Muscle layer of duodenum (tissue), 2 donors: ENCODE data around the gene TIMM10B.
"Not testable (repeated sequence)": the region's sequence is repeated elsewhere in the genome, so short reads cannot be mapped to it uniquely, and the experiment has no call there.

Experiments
- H3K27ac ChIP-seq: one replicate; pipeline ENCODE4 v1.7.0; 2013; ENCODE audit warnings: mild to moderate bottlenecking, low read length
- H3K27me3 ChIP-seq: one replicate; pipeline ENCODE4 v1.7.0; 2013; ENCODE audit warnings: low read depth, mild to moderate bottlenecking, control low read depth, low read length
- H3K36me3 ChIP-seq, 2 donors: one replicate each; pipeline ENCODE4 v1.7.0; 2013; ENCODE audit warnings: low read length in 2 of 2, control low read depth in 1 of 2, mild to moderate bottlenecking in 1 of 2; ENCODE audit not compliant: insufficient read depth in 2 of 2, control insufficient read depth in 1 of 2
- H3K4me1 ChIP-seq, 2 donors: one replicate each; pipeline ENCODE4 v1.7.0; 2013; ENCODE audit warnings: low read length in 2 of 2, mild to moderate bottlenecking in 2 of 2, control low read depth in 1 of 2, moderate library complexity in 1 of 2; ENCODE audit not compliant: insufficient read depth in 2 of 2, control insufficient read depth in 1 of 2
- H3K4me3 ChIP-seq, 2 donors: one replicate each; pipeline ENCODE4 v1.7.0; 2013; ENCODE audit warnings: low read length in 2 of 2, low read depth in 1 of 2, mild to moderate bottlenecking in 1 of 2
- H3K9me3 ChIP-seq, 2 donors: one replicate each; pipeline ENCODE4 v1.7.0; 2013; ENCODE audit warnings: low read length in 2 of 2, control low read depth in 1 of 2, mild to moderate bottlenecking in 1 of 2; ENCODE audit not compliant: control insufficient read depth in 1 of 2
- donor health status: healthy.

The TIMM10B gene

DNA sequence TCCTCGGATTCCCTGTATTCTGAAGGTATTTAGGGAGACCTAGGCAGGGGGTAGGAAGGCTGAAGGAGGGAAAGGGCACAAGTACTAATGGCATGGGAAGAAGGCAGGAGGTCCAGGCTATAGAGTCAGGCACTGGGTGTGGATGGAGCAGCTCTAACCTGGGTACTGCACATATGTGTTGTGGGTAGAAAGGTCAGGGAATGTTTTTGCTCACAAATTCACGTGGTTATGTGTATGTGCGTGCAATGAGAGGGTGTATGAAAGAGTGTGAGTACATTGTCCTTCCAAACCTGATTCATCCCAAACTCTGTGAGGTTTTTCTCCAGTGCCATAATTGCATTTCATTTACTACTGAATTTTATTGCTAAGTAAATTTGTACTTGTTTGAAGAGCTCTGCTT lies 39.0 kb downstream of the TIMM10B start:
- H3K27me3 ChIP-seq: no peaks in the 10 kb centered on the region
- H3K27ac ChIP-seq: no peak overlapping the region
- no peaks in the 10 kb centered on the region for H3K4me1 ChIP-seq
- no peak overlapping the region for H3K4me3 ChIP-seq
- peaks cover 7 to 10% of the 10 kb centered on the region in 2 donors for H3K36me3 ChIP-seq
- H3K9me3 ChIP-seq: no peaks in the 10 kb centered on the region

DNA sequence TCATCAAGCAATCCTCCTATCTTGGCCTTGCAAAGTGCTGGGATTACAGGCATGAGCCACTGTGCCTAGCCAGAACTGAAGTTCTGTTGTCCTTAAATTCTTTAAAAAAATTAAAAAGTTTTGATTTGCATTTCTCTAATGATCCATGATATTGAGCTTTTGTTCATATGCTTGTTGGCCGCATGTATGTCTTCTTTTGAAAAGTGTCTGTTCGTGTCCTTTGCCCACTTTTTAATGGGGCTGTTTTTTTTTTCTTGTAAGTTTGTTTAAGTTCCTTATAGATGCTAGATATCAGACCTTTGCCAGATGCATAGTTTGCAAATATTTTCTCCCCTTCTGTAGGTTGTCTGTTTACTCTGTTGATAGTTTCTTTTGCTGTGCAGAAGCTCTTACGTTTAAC lies 40.6 kb downstream of the TIMM10B start:
- not testable (repeated sequence) for H3K27ac ChIP-seq, H3K4me3 ChIP-seq, H3K27me3 ChIP-seq, H3K4me1 ChIP-seq, H3K36me3 ChIP-seq, H3K9me3 ChIP-seq

DNA sequence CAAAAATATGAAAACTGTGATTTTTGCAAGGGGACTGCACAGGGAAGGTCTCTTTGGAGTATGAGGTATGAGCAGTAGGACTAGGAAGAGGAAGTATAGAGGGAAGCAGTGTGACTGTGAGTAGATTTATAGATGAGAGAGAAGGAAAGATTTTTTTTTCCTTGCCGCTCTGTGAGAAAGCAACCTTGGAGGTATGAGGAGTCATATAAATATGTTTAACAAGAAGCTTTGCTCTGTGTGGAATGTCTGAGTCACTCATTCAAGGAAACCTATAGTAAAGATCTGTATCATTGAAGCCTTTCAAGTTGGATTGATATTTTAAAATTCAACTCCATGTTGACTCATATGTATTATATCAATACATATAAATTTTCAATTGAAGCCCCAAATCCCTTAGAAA lies 42.0 kb downstream of the TIMM10B start:
- Histone ChIP-seq H3K27ac (no peak overlapping the region), H3K36me3 (peaks cover 7 to 10% of the 10 kb centered on the region in 2 donors), H3K4me1 (no peaks in the 10 kb centered on the region), H3K27me3 (no peaks in the 10 kb centered on the region), H3K9me3 (no peaks in the 10 kb centered on the region), H3K4me3 (no peak overlapping the region)

DNA sequence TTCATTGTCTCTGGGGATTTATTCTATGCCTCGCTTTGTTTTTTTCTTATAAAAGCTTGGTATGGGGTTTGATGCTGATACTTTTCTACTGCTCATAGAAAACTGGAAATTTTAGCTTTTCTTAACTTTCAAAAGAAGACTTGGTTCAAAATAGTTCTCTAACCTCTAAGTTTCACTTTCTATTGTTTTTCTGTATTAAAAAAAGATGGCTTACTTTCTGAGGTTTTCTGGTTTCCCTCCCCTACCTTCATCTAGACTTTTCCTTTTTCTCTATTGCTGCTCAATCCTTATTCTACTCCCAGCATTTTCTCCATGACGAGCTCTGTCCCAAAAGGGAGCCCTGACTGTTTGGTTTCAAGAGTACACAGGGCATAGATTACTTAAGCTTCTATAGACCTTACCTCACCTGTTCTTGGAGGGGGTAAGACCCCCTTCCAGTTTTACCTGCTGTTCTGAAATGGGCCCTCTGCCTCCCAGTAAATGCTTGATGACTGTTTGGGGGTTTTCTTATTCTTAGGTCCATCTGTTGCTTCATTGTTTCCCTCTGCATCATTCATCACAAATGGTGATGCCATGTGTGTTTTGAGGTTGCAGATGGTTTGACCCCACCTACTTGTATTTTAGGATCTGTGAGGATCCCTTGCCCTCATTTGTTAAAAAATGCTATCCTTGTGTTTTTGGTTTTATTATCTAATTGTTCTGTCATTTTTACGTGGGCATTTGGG lies 45.3 kb downstream of the TIMM10B start:
- H3K4me1 ChIP-seq: no peaks in the 10 kb centered on the region
- H3K27me3 ChIP-seq: no peaks in the 10 kb centered on the region
- no peak overlapping the region for H3K4me3 ChIP-seq
- H3K27ac ChIP-seq: no peak overlapping the region
- H3K9me3 ChIP-seq: no peaks in the 10 kb centered on the region
- H3K36me3 ChIP-seq: peaks cover 4 to 7% of the 10 kb centered on the region in 2 donors

DNA sequence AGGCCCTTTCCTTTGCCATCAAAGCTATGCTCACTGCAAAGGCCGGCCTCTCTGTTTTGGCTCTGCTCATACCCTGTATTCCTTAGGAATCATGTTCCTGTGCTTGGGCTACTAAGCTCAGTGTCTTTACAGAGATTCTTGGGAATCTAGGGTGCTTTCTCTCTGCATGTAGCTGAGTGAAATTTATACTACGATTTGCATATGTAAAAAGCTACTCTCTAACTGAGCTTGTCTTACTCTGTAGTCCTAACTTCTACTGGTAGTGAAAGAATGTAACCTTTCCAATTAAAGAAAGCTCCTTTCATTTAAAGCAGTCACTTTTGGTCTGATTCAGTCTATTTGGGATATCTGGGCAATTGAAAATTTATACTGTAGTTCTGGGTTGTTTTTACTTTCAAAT lies 48.0 kb downstream of the TIMM10B start:
- Histone ChIP-seq H3K9me3 (no peaks in the 10 kb centered on the region), H3K36me3 (peaks cover 4 to 17% of the 10 kb centered on the region in 2 donors), H3K4me1 (no peaks in the 10 kb centered on the region), H3K27ac (no peak overlapping the region), H3K4me3 (no peak overlapping the region), H3K27me3 (no peaks in the 10 kb centered on the region)

DNA sequence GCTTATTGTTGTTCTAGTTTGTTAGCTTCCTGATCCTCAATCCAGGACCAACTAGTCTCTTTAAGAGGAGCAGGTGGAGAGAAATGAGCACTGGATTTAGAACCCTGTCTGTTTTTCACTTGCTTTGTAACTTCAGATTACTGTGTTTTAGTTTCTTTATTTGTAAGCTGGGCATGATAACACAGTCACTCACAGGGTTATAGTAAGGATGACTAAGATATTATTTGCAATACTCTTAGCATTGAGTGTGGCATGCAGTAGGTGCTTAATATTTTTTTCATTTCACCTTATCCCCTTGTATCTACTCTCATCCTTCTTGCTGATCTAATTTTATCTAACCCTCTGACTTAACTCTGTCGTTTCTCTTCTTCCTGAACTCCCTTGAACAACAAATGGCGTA lies 49.5 kb downstream of the TIMM10B start:
- Histone ChIP-seq H3K36me3 (peaks cover 4 to 18% of the 10 kb centered on the region in 2 donors), H3K4me3 (no peak overlapping the region), H3K27me3 (no peaks in the 10 kb centered on the region), H3K27ac (no peak overlapping the region), H3K9me3 (no peaks in the 10 kb centered on the region), H3K4me1 (no peaks in the 10 kb centered on the region)

DNA sequence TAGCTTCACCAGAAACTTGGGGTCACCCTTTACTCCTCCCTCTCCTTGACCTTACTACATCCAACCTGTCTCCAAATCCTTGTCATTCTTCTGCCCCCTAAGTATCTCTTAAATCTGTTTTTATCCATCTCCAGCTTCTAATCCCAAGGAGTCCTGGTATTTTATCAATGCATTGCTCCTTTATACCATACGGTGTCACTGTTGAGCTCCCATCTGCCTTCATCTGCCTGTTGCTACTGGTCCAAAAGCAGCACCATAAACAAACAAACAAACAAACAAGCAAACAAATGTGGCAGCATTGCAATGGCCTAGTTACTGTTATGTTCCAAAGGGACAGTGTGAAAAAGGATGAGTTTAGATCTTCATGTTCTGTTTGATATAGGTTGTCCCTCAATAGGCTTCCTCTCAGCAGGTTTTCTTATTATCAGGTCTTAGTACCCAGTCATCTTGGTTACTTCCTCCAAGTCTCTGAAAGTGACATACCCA lies 50.0 kb downstream of the TIMM10B start:
- H3K27me3 ChIP-seq: no peaks in the 10 kb centered on the region
- H3K27ac ChIP-seq: no peak overlapping the region
- peaks cover 4 to 18% of the 10 kb centered on the region in 2 donors for H3K36me3 ChIP-seq
- no peak overlapping the region for H3K4me3 ChIP-seq
- no peaks in the 10 kb centered on the region for H3K9me3 ChIP-seq
- no peaks in the 10 kb centered on the region for H3K4me1 ChIP-seq
